ENCODE measurements around the gene DHX30. TPM values are rescaled to one million over a fixed set of nuclear protein-coding genes. Genes with fewer than 3 reads are reported as not detected.

Gene DHX30
- total and polyA plus RNA-seq, 9 of the 15 experiments (the other 6 are each of a cell fraction or from before 2014, with no cell fraction given), result 12.3 to 158 (median 79.0) TPM

DNA sequence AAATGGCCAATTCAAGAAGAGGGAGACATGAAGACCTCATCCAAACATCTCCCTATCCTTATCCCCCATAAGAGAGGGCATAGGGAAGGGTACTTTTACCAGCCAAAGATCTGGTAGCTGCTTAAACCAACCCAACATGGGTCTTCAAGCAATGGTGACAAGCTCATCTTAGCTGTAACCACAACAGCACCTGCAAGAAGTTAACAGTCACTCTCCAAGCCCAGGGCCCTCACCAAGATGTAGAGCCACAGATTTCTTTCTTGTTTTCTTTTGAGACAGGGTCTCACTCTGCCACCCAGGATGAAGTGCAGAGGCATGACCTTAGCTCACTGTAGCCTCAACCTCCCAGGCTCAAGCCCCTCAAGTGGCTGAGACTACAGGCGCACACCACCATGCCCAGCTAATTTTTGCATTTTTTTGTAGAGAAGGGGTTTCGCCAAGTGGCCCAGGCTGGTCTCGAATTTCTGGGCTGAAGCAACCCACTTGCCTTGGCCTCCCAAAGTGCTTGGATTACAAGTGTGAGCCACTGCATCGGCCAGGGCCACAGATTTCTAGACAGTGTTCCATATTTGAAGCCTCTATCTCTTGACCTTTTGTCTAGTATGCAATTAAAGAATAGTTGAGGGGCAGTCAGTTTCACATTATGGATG, 57.1 kb downstream of the DHX30 start:
- FAIRE-seq (no peak), ATAC-seq (no peak), DNase-seq (ENCODE audit: extremely low read depth in 1 of 4, low spot score in 3 of 4) (no peak)
- Histone ChIP-seq H3K27ac (ENCODE audit: extremely low read depth, low read depth, low read length) (no peak overlapping the region), H3K9ac (ENCODE audit: insufficient read depth in 1 of 2, low read depth in 2 of 2, low read length in 2 of 2) (no peak overlapping the region), H2AFZ (ENCODE audit: low read depth, low read length) (no peak overlapping the region), H3K36me3 (ENCODE audit: control insufficient read depth, insufficient read depth, low read length) (peaks cover 48% of the 10 kb centered on the region; the same call in 2 of the 3 replicates), H3K4me1 (replicated peaks in 1 of 2; ENCODE audit: control insufficient read depth in 2 of 2, insufficient read depth in 2 of 2, low read length in 2 of 2) (no peaks in the 10 kb centered on the region; a peak in 1 of 5 replicates), H3K9me3 (replicated peaks; ENCODE audit: control insufficient read depth, insufficient read depth, low read depth, low read length) (no peaks in the 10 kb centered on the region), H3K79me2 (ENCODE audit: control insufficient read depth, insufficient read depth, low read length) (no peaks in the 10 kb centered on the region), H3K4me2 (ENCODE audit: insufficient read depth, low read length) (no peak overlapping the region), H3K27me3 (ENCODE audit: control insufficient read depth in 2 of 2, insufficient read depth in 2 of 2, low read length in 2 of 2) (no peaks in the 10 kb centered on the region), H4K20me1 (replicated peaks; ENCODE audit: control insufficient read depth, insufficient read depth, low read length) (peaks cover 5% of the 10 kb centered on the region; the same call in 1 of the 2 replicates), H3K9me1 (ENCODE audit: control insufficient read depth, insufficient read depth, low read length) (no peaks in the 10 kb centered on the region), H3K4me3 (no peak overlapping the region)
- TF ChIP-seq GATAD2B (IDR thresholded peaks at IDR 0.05; ENCODE audit: borderline replicate concordance), result no peak
- 0 out of 2 replicates have a peak, but pooled peaks have one; percentile 1 for TF ChIP-seq ZNF316 (IDR thresholded peaks at IDR 0.05)
- CTCF ChIA-PET (ENCODE audit: low intra/inter-chr PET ratio), result no interaction called here
- POLR2A ChIA-PET, result interaction anchor here (1.6 kb wide), 2 partner anchors 19 to 299 kb away, joined by 3 read pairs; no protein-coding TSS in a partner anchor
- WGBS (ENCODE audit: insufficient coverage, low coverage, missing lambda C conversion rate), result 84% methylated on average over 4 of the region's 4 CpGs
- intact Hi-C loops (cut with micrococcal nuclease), result no loop called here
- in situ Hi-C loops (cut with MboI), result loop anchor here (10.0 kb wide), 1 partner anchor 295 kb away; no protein-coding TSS in a partner anchor
- no TSS peak for BruUV-seq (replicated peaks)

DNA sequence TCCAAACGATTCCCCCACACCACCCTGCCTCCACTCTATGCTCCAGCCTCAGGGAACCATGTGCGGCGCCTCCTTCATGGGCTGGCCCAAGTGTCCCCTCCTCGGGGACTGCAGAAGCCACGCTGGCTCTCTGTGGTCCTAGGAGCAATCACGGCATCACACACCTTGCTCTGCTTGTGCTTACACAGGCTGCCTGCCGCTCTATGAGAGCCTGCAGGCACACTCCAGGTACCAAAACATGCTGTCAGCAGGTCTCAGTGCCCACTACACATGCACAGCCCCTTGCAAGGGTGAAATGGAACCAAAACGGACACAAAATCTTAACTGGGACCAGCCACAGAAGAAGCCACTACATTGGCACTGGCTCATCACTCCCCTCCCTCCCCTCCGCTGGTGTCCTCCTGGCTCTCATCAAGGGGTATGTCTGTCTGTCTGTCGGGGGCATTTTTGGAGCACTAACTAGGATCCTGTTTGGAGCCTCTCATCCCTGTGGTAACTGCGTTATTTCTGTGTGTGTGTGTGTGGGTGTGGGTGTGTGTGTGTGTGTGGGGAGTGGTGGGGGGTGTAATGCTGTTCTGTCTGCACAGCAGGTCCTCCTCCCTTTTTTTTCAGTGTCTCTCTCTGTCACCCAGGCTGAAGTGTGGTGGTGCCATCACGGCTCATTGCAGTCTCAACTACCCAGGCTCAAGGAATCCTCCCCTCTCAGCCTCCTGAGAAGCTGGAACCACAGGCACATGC, 60.6 kb downstream of the DHX30 start:
- no peak overlapping the region for H2AFZ ChIP-seq (ENCODE audit: low read depth, low read length)
- no TSS peak for BruUV-seq (replicated peaks)
- intact Hi-C loops (cut with micrococcal nuclease) (no loop called here), in situ Hi-C loops (cut with MboI) (loop anchor here (10.0 kb wide), 1 partner anchor 291 kb away; no protein-coding TSS in a partner anchor)
- H3K79me2 ChIP-seq (ENCODE audit: control insufficient read depth, insufficient read depth, low read length), result no peaks in the 10 kb centered on the region
- H3K27ac ChIP-seq (ENCODE audit: extremely low read depth, low read depth, low read length), result no peak overlapping the region
- no peak overlapping the region for H3K4me2 ChIP-seq (ENCODE audit: insufficient read depth, low read length)
- no peaks in the 10 kb centered on the region for H3K9me1 ChIP-seq (ENCODE audit: control insufficient read depth, insufficient read depth, low read length)
- H4K20me1 ChIP-seq (replicated peaks; ENCODE audit: control insufficient read depth, insufficient read depth, low read length), result no peaks in the 10 kb centered on the region
- no peak for TF ChIP-seq LARP7 (IDR thresholded peaks at IDR 0.05)
- TF ChIP-seq, protein P1, sequence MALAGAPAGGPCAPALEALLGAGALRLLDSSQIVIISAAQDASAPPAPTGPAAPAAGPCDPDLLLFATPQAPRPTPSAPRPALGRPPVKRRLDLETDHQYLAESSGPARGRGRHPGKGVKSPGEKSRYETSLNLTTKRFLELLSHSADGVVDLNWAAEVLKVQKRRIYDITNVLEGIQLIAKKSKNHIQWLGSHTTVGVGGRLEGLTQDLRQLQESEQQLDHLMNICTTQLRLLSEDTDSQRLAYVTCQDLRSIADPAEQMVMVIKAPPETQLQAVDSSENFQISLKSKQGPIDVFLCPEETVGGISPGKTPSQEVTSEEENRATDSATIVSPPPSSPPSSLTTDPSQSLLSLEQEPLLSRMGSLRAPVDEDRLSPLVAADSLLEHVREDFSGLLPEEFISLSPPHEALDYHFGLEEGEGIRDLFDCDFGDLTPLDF (CRISPR knock-in tag; IDR thresholded peaks at IDR 0.05), result no peak
- no peak for TF ChIP-seq SRSF3 (IDR thresholded peaks at IDR 0.05; ENCODE audit: insufficient read depth, low read length)
- TF ChIP-seq PURB (CRISPR knock-in tag; IDR thresholded peaks at IDR 0.05; ENCODE audit: low read depth), result no peak
- TF ChIP-seq ZNF830 (CRISPR knock-in tag; IDR thresholded peaks at IDR 0.05), result no peak
- TF ChIP-seq NFE2 (IDR thresholded peaks at IDR 0.05; ENCODE audit: low read depth), result no peak
- TF ChIP-seq DNMT1 (IDR thresholded peaks at IDR 0.05), result no peak
- 0 out of 2 replicates have a peak, but pooled peaks have one; percentile 19 for TF ChIP-seq POLR2G (IDR thresholded peaks at IDR 0.05; ENCODE audit: low read depth, low read length)
- TF ChIP-seq ILF3 (IDR thresholded peaks at IDR 0.05; ENCODE audit: borderline replicate concordance), result no peak
- TF ChIP-seq POLR2A (conservative IDR thresholded peaks at IDR 0.05), result 0 out of 2 replicates have a peak, but pooled peaks have one; percentile 21
- no peak for TF ChIP-seq CBX1 (IDR thresholded peaks at IDR 0.05; ENCODE audit: low read depth)
- H3K9ac ChIP-seq (ENCODE audit: insufficient read depth in 1 of 2, low read depth in 2 of 2, low read length in 2 of 2), result peak overlapping the region in 1 of 2 experiments; percentile 3; a peak in 1 of 4 replicates
- H3K36me3 ChIP-seq (ENCODE audit: control insufficient read depth, insufficient read depth, low read length), result peaks cover 51% of the 10 kb centered on the region
- H3K4me1 ChIP-seq (replicated peaks in 1 of 2; ENCODE audit: control insufficient read depth in 2 of 2, insufficient read depth in 2 of 2, low read length in 2 of 2), result no peaks in the 10 kb centered on the region
- no peak for DNase-seq (ENCODE audit: extremely low read depth in 1 of 4, low spot score in 3 of 4)
- ChIA-PET CTCF (ENCODE audit: low intra/inter-chr PET ratio) (no interaction called here), POLR2A (no interaction called here)
- ATAC-seq, result no peak; the same call in 2 of the 3 replicates
- H3K9me3 ChIP-seq (replicated peaks; ENCODE audit: control insufficient read depth, insufficient read depth, low read depth, low read length), result no peaks in the 10 kb centered on the region
- no peak overlapping the region for H3K4me3 ChIP-seq
- no peaks in the 10 kb centered on the region for H3K27me3 ChIP-seq (ENCODE audit: control insufficient read depth in 2 of 2, insufficient read depth in 2 of 2, low read length in 2 of 2)
- 86% methylated on average over 12 of the region's 12 CpGs for WGBS (ENCODE audit: insufficient coverage, low coverage, missing lambda C conversion rate)
- FAIRE-seq, result no peak
